K562 (cell line): ENCODE data around the gene GRXCR2. TPM values are rescaled to one million over a fixed set of nuclear protein-coding genes. Genes with fewer than 3 reads are reported as not detected.

Source experiments
- CCAR2 ChIP-seq: fragments of 200-400 bp; formaldehyde crosslinking; IDR thresholded peaks from 2 replicates; pipeline ENCODE4 v1.6.1; 2017; ENCODE audit warnings: mild to moderate bottlenecking, low read depth, low read length
- CHCHD3 ChIP-seq: fragments of 250-450 bp; sonication (Bioruptor Pico); IDR thresholded peaks from 2 replicates; pipeline ENCODE4 v2.1.2; 2022; ENCODE audit warnings: mild to moderate bottlenecking
- RBM34 ChIP-seq: fragments of 200-400 bp; formaldehyde crosslinking; IDR thresholded peaks from 2 replicates; pipeline ENCODE4 v1.6.1; 2018; ENCODE audit warnings: low read length, borderline replicate concordance; ENCODE audit not compliant: insufficient read depth
- polyA plus RNA-seq, 8 experiments: library from polyadenylated mRNA; depleted of rRNA in 4 of 8; stranded (reverse) in 5 of 8; unstranded in 3 of 8; fragments of >200 nt; fragmentation: Nextera tagmentation in 2 of 8; fragmentation: Illumina TruSeq in 1 of 8; extraction: Ambion mirVana in 2 of 8; extraction: Trizol in 1 of 8; gene quantifications; 2 replicates each; pipeline versions ENCODE4 v1.2.1 to v1.2.3, GENCODE V29; 2011 to 2014; ENCODE audit warnings: inconsistent platforms in 1 of 8, missing spikeins in 1 of 8
- total RNA-seq, 7 experiments: library from RNA; depleted of rRNA in 6 of 7; stranded (reverse); fragments of >200 nt in 6 of 7; fragmentation: Illumina TruSeq in 2 of 7; extraction: Trizol in 2 of 7; gene quantifications; 2 replicates each; pipeline versions ENCODE4 v1.2.1 to v1.2.3, GENCODE V29; 2011 to 2021; ENCODE audit warnings: low replicate concordance in 1 of 7
- TF ChIP-seq, protein P1 (sequence below): fragments of 450-650 bp; IDR thresholded peaks from 2 replicates; pipeline ENCODE4 v1.6.1; 2017; ENCODE audit warnings: antibody characterized with exemption, mild to moderate bottlenecking
- TF ChIP-seq, protein P2 (sequence below), 3 experiments: IDR thresholded peaks in 2 of 3; conservative IDR thresholded peaks in 1 of 3; 2 replicates each; pipeline ENCODE4 v1.5.1; 2011 to 2012; ENCODE audit warnings: low read length in 3 of 3, mild to moderate bottlenecking in 3 of 3, control low read depth in 2 of 3, improper control_type of control experiment in 1 of 3, inconsistent platforms in 1 of 3, low read depth in 1 of 3, mixed read lengths in 1 of 3, moderate library complexity in 1 of 3; ENCODE audit not compliant: insufficient read depth in 2 of 3

GRXCR2 gene
- total and polyA plus RNA-seq, 9 of the 15 experiments (the other 6 are each of a cell fraction or from before 2014, with no cell fraction given), result not detected

DNA sequence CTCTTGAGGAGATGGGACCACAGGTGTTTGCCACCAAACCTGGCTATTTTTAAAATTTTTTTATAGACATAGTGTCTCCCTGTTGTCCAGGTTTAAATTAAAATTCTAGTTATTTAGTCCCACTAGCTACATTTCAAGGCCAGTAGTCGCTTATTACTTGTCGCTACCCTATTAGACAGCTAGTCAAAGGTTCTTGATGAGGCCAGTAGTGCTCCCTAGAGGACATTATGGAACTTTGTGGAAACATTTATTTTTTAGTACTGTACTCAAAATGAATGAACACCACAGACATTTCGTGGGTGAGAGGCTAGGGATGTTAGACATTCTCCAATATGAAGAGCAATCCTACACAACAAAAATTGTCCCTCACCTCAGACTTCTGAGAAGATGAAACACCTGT lies 14.4 kb upstream of the GRXCR2 start (continued):
- TF ChIP-seq, protein P1, sequence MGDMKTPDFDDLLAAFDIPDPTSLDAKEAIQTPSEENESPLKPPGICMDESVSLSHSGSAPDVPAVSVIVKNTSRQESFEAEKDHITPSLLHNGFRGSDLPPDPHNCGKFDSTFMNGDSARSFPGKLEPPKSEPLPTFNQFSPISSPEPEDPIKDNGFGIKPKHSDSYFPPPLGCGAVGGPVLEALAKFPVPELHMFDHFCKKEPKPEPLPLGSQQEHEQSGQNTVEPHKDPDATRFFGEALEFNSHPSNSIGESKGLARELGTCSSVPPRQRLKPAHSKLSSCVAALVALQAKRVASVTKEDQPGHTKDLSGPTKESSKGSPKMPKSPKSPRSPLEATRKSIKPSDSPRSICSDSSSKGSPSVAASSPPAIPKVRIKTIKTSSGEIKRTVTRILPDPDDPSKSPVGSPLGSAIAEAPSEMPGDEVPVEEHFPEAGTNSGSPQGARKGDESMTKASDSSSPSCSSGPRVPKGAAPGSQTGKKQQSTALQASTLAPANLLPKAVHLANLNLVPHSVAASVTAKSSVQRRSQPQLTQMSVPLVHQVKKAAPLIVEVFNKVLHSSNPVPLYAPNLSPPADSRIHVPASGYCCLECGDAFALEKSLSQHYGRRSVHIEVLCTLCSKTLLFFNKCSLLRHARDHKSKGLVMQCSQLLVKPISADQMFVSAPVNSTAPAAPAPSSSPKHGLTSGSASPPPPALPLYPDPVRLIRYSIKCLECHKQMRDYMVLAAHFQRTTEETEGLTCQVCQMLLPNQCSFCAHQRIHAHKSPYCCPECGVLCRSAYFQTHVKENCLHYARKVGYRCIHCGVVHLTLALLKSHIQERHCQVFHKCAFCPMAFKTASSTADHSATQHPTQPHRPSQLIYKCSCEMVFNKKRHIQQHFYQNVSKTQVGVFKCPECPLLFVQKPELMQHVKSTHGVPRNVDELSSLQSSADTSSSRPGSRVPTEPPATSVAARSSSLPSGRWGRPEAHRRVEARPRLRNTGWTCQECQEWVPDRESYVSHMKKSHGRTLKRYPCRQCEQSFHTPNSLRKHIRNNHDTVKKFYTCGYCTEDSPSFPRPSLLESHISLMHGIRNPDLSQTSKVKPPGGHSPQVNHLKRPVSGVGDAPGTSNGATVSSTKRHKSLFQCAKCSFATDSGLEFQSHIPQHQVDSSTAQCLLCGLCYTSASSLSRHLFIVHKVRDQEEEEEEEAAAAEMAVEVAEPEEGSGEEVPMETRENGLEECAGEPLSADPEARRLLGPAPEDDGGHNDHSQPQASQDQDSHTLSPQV, result no peak
- TF ChIP-seq CHCHD3 (no peak), RBM34 (no peak), CCAR2 (no peak)
- TF ChIP-seq, protein P2, sequence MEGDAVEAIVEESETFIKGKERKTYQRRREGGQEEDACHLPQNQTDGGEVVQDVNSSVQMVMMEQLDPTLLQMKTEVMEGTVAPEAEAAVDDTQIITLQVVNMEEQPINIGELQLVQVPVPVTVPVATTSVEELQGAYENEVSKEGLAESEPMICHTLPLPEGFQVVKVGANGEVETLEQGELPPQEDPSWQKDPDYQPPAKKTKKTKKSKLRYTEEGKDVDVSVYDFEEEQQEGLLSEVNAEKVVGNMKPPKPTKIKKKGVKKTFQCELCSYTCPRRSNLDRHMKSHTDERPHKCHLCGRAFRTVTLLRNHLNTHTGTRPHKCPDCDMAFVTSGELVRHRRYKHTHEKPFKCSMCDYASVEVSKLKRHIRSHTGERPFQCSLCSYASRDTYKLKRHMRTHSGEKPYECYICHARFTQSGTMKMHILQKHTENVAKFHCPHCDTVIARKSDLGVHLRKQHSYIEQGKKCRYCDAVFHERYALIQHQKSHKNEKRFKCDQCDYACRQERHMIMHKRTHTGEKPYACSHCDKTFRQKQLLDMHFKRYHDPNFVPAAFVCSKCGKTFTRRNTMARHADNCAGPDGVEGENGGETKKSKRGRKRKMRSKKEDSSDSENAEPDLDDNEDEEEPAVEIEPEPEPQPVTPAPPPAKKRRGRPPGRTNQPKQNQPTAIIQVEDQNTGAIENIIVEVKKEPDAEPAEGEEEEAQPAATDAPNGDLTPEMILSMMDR (IDR thresholded peaks at IDR 0.05 in 2 of 3, conservative IDR thresholded peaks at IDR 0.05 in 1 of 3; ENCODE audit: insufficient read depth in 2 of 3, low read depth in 1 of 3, low read length in 3 of 3), result peak; percentile 31 to 63 (median 47); a peak in 3 of 6 replicates
